ENCODE measurements around the gene IDI2.

IDI2 gene

GRCh38 chr10:976316-976715, 49.3 kb downstream of the IDI2 start:
- DNase-seq, result no peak

- no peak for DNase-seq
Observed at GRCh38 chr10:974785-975074, 50.9 kb downstream of the IDI2 start.

GRCh38 chr10:974038-974784, 51.4 kb downstream of the IDI2 start:
- DNase-seq, result no peak

- no peak for DNase-seq
Observed at GRCh38 chr10:972763-973162, 52.9 kb downstream of the IDI2 start.

- DNase-seq, result no peak
Observed at GRCh38 chr10:971613-972012, 54.0 kb downstream of the IDI2 start.

- DNase-seq, result no peak
Observed at GRCh38 chr10:971150-971542, 54.5 kb downstream of the IDI2 start.

- DNase-seq, result no peak
Observed at GRCh38 chr10:970311-971149, 55.1 kb downstream of the IDI2 start.

GRCh38 chr10:969473-970150, 56.0 kb downstream of the IDI2 start:
- DNase-seq, result no peak

Measured in activated T-cell treated with anti-CD3 and anti-CD28 coated beads, Interleukin-2, amount 50 U/mL, for 1 hour (primary cell).